HG03575 (cell line): ENCODE results near the gene MZT2B.
"Not testable (repeated sequence)": the region's sequence is repeated elsewhere in the genome, so short reads cannot be mapped to it uniquely, and the experiment has no call there.

ENCODE experiments used
- ATAC-seq: cut with Tn5 transposase; IDR thresholded peaks from one replicate; pipeline ENCODE4 v1.9.1; 2021; ENCODE audit not compliant: unreplicated experiment, insufficient number of reproducible peaks, low FRiP score; ENCODE audit errors: extremely low read depth

Gene MZT2B

GRCh38 chr2:130165293-130166016 lies 16.6 kb upstream of the MZT2B start:
- no peak for ATAC-seq

GRCh38 chr2:130166611-130167010 lies 15.5 kb upstream of the MZT2B start:
- ATAC-seq = not testable (repeated sequence)

- not testable (repeated sequence) for ATAC-seq
These were observed 12.9 kb upstream of the MZT2B start for GRCh38 chr2:130169163-130169562.

GRCh38 chr2:130169896-130170295 lies 12.2 kb upstream of the MZT2B start:
- ATAC-seq = no peak

- not testable (repeated sequence) for ATAC-seq
These were observed 7.2 kb upstream of the MZT2B start for GRCh38 chr2:130174866-130175265.

GRCh38 chr2:130180404-130181324 lies 1.4 kb upstream of the MZT2B start:
- ATAC-seq = not testable (repeated sequence)

- peak; percentile 29 for ATAC-seq
These were observed 660 bp upstream of the MZT2B start, which contains the start of gene SMPD4 for GRCh38 chr2:130181325-130181879. Gene SMPD4, minus strand, starts transcription at chr2:130181602. Its CDS starts 5,010 bp downstream, at chr2:130176592.

- ATAC-seq = not testable (repeated sequence)
These were observed 907 bp downstream of the MZT2B start for GRCh38 chr2:130182826-130183511.

GRCh38 chr2:130183512-130184373 lies 1.7 kb downstream of the MZT2B start:
- no peak for ATAC-seq

GRCh38 chr2:130185436-130185835 lies 3.4 kb downstream of the MZT2B start:
- ATAC-seq = no peak

GRCh38 chr2:130185896-130186295 lies 3.8 kb downstream of the MZT2B start:
- no peak for ATAC-seq

GRCh38 chr2:130186391-130186790 lies 4.3 kb downstream of the MZT2B start:
- no peak for ATAC-seq

GRCh38 chr2:130187268-130187667 lies 5.2 kb downstream of the MZT2B start:
- no peak for ATAC-seq

GRCh38 chr2:130187859-130188792 lies 6.1 kb downstream of the MZT2B start:
- not testable (repeated sequence) for ATAC-seq

GRCh38 chr2:130188958-130189357 lies 6.9 kb downstream of the MZT2B start:
- not testable (repeated sequence) for ATAC-seq

- no peak for ATAC-seq
These were observed 8.2 kb downstream of the MZT2B start for GRCh38 chr2:130190237-130190636.

GRCh38 chr2:130191319-130191718 lies 9.3 kb downstream of the MZT2B start:
- not testable (repeated sequence) for ATAC-seq
